Kidney glomerular epithelial cell (primary cell): ENCODE data around the gene CASP6.
"Not testable (repeated sequence)": the region's sequence is repeated elsewhere in the genome, so short reads cannot be mapped to it uniquely, and the experiment has no call there.

Experiments used
- DNase-seq: peaks from one replicate; lab custom pipeline; 2025; lab: John Stamatoyannopoulos, UW

Gene CASP6

GRCh38 chr4:109719604-109720003 lies 16.4 kb upstream of the CASP6 start:
- DNase-seq: no peak

GRCh38 chr4:109718759-109719158 lies 15.5 kb upstream of the CASP6 start:
- DNase-seq: no peak

- no peak for DNase-seq
These were observed 10.3 kb upstream of the CASP6 start for GRCh38 chr4:109713500-109713899.

GRCh38 chr4:109708990-109709389 lies 5.7 kb upstream of the CASP6 start:
- DNase-seq: no peak

GRCh38 chr4:109708435-109708834 lies 5.2 kb upstream of the CASP6 start:
- no peak for DNase-seq

- DNase-seq: no peak
These were observed 568 bp upstream of the CASP6 start for GRCh38 chr4:109703664-109704361.

GRCh38 chr4:109701566-109702410 lies 1.5 kb downstream of the CASP6 start:
- DNase-seq: no peak

- no peak for DNase-seq
These were observed 3.6 kb downstream of the CASP6 start for GRCh38 chr4:109699553-109700225.

- DNase-seq: no peak
These were observed 4.6 kb downstream of the CASP6 start for GRCh38 chr4:109698656-109699055.

- no peak for DNase-seq
These were observed 11.8 kb downstream of the CASP6 start for GRCh38 chr4:109691411-109691920.

GRCh38 chr4:109690690-109691410 lies 12.4 kb downstream of the CASP6 start:
- DNase-seq: no peak

- DNase-seq: no peak
These were observed 18.5 kb downstream of the CASP6 start for GRCh38 chr4:109684727-109685126.

GRCh38 chr4:109683621-109684253 lies 19.5 kb downstream of the CASP6 start:
- no peak for DNase-seq

GRCh38 chr4:109682875-109683274 lies 20.4 kb downstream of the CASP6 start:
- no peak for DNase-seq

GRCh38 chr4:109678925-109679324 lies 24.3 kb downstream of the CASP6 start:
- not testable (repeated sequence) for DNase-seq

GRCh38 chr4:109678472-109678871 lies 24.8 kb downstream of the CASP6 start:
- not testable (repeated sequence) for DNase-seq

- DNase-seq: no peak
These were observed 26.4 kb downstream of the CASP6 start for GRCh38 chr4:109676886-109677285.

GRCh38 chr4:109675843-109676242 lies 27.4 kb downstream of the CASP6 start:
- DNase-seq: no peak

- no peak for DNase-seq
These were observed 28.1 kb downstream of the CASP6 start for GRCh38 chr4:109675181-109675580.

- no peak for DNase-seq
These were observed 29.9 kb downstream of the CASP6 start for GRCh38 chr4:109673303-109673702.

- DNase-seq: no peak
These were observed 30.9 kb downstream of the CASP6 start for GRCh38 chr4:109672169-109672930.
